Smooth muscle cell (in vitro differentiated cells): ENCODE data around the gene NLRP9. TPM values are rescaled to one million over a fixed set of nuclear protein-coding genes. Genes with fewer than 3 reads are reported as not detected.
"Not testable (repeated sequence)": the region's sequence is repeated elsewhere in the genome, so short reads cannot be mapped to it uniquely, and the experiment has no call there.

ENCODE experiments used
- DNase-seq: peaks from one replicate; lab custom pipeline; 2025; ENCODE audit not compliant: unreplicated experiment; lab: John Stamatoyannopoulos, UW
- H2AFZ ChIP-seq: fragments of 200-600 bp; sonication (generic); 2 replicates; pipeline ENCODE4 v1.6.0; 2016; ENCODE audit warnings: antibody characterized with exemption, low read depth, mild to moderate bottlenecking
- H3F3A ChIP-seq: fragments of 200-600 bp; sonication (generic); 2 replicates; pipeline ENCODE4 v1.6.0; 2017; ENCODE audit warnings: antibody characterized with exemption, low read depth
- H3K27ac ChIP-seq: fragments of 200-600 bp; sonication (generic); 2 replicates; pipeline ENCODE4 v1.5.1; 2016; ENCODE audit warnings: low read depth, mild to moderate bottlenecking
- H3K27me3 ChIP-seq: fragments of 200-600 bp; sonication (generic); 2 replicates; pipeline ENCODE4 v1.6.1; 2016; ENCODE audit warnings: low read depth, mild to moderate bottlenecking
- H3K36me3 ChIP-seq: fragments of 200-600 bp; sonication (generic); 2 replicates; pipeline ENCODE4 v1.5.1; 2016; ENCODE audit warnings: low read depth
- H3K4me1 ChIP-seq: fragments of 200-600 bp; sonication (generic); 2 replicates; pipeline ENCODE4 v1.5.1; 2016; ENCODE audit warnings: low read depth
- H3K4me2 ChIP-seq: fragments of 200-600 bp; sonication (generic); 2 replicates; pipeline ENCODE4 v1.6.0; 2016; ENCODE audit warnings: mild to moderate bottlenecking
- H3K4me3 ChIP-seq: fragments of 200-600 bp; sonication (generic); 2 replicates; pipeline ENCODE4 v1.5.1; 2016; ENCODE audit warnings: mild to moderate bottlenecking
- H3K79me2 ChIP-seq: fragments of 200-600 bp; sonication (generic); 2 replicates; pipeline ENCODE4 v1.6.0; 2016; ENCODE audit warnings: low read depth, mild to moderate bottlenecking
- H3K9ac ChIP-seq: fragments of 200-600 bp; sonication (generic); 2 replicates; pipeline ENCODE4 v1.6.0; 2016; ENCODE audit warnings: low read depth
- H3K9me3 ChIP-seq: fragments of 200-600 bp; sonication (generic); replicated peaks from 2 replicates; pipeline ENCODE4 v1.5.1; 2016; ENCODE audit warnings: low read depth
- H4K20me1 ChIP-seq: fragments of 200-600 bp; sonication (generic); 2 replicates; pipeline ENCODE4 v1.6.0; 2016; ENCODE audit warnings: low read depth
- WGBS: methylation state at CpG from one replicate; pipeline ENCODE4 v1.1.7; 2016; ENCODE audit warnings: low lambda C conversion rate; 5-methylcytosine and 5-hydroxymethylcytosine counted together
- polyA plus RNA-seq: library from polyadenylated mRNA; unstranded; fragments of >200 nt; fragmentation: Nextera tagmentation; extraction: Ambion mirVana; gene quantifications from 2 replicates; pipeline ENCODE4 v1.2.1, GENCODE V29; 2016
- total RNA-seq: library from RNA; depleted of rRNA; stranded (reverse); fragments of >200 nt; gene quantifications from 2 replicates; pipeline ENCODE4 v1.2.3, GENCODE V29; 2014
- TF ChIP-seq, protein P1 (sequence below): fragments of 200-600 bp; sonication (generic); IDR thresholded peaks from 2 replicates; pipeline ENCODE4 v1.5.1; 2017; ENCODE audit warnings: borderline replicate concordance, mild to moderate bottlenecking, antibody characterized with exemption; ENCODE audit not compliant: insufficient read depth, poor library complexity, severe bottlenecking

The NLRP9 gene
- total and polyA plus RNA-seq, 2 experiments from 2014 or later, result 0.07 TPM; not detected in 1

DNA sequence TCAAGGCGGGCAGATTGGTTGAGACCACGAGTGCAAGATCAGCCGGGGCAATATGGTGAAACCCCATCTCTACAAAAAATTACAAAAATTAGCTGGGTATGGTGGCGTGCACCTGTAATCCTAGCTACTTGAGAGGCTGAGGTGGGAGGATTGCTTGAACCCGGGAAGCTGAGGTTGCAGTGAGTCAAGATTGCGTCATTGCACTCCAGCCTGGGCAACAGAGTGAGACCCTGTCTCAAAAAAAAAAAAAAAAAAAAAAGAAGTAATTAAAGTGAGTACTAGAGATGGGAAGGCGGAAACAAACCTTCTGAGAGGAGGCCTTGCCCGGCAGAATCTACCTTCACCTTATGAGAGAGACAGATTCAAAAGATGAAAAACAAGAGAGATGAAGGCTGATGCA, 14.7 kb downstream of the NLRP9 start:
- Histone ChIP-seq H3K27ac (no peak overlapping the region), H4K20me1 (no peaks in the 10 kb centered on the region), H3K9me3 (peaks cover 9% of the 10 kb centered on the region), H3K27me3 (no peaks in the 10 kb centered on the region), H3K4me2 (no peak overlapping the region), H3K36me3 (no peaks in the 10 kb centered on the region), H3F3A (no peaks in the 10 kb centered on the region), H2AFZ (no peak overlapping the region), H3K4me3 (no peak overlapping the region), H3K9ac (no peak overlapping the region), H3K4me1 (no peaks in the 10 kb centered on the region), H3K79me2 (no peaks in the 10 kb centered on the region)
- DNase-seq, result no peak
- TF ChIP-seq, protein P1, sequence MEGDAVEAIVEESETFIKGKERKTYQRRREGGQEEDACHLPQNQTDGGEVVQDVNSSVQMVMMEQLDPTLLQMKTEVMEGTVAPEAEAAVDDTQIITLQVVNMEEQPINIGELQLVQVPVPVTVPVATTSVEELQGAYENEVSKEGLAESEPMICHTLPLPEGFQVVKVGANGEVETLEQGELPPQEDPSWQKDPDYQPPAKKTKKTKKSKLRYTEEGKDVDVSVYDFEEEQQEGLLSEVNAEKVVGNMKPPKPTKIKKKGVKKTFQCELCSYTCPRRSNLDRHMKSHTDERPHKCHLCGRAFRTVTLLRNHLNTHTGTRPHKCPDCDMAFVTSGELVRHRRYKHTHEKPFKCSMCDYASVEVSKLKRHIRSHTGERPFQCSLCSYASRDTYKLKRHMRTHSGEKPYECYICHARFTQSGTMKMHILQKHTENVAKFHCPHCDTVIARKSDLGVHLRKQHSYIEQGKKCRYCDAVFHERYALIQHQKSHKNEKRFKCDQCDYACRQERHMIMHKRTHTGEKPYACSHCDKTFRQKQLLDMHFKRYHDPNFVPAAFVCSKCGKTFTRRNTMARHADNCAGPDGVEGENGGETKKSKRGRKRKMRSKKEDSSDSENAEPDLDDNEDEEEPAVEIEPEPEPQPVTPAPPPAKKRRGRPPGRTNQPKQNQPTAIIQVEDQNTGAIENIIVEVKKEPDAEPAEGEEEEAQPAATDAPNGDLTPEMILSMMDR, result no peak
- 75% methylated on average over 8 of the region's 8 CpGs for WGBS

DNA sequence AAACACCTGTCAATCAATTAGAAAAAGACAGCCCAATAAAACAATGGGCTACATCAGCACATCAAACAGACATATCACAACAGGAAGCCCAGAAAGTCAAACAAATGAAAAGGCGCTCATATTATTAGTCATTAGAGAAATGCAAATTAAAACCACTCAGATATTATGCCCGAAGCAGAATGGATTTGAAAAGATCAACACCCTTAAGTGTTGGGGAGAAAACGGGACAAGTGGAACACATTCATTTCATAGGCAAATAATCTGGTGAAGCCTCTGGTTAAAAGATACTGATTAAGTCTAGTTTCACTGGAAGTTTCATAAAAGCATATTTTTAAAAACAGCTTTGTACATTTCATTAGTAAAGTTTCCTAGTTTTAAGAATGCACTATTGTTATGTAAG, 17.4 kb downstream of the NLRP9 start:
- Histone ChIP-seq H4K20me1 (no peaks in the 10 kb centered on the region), H3F3A (no peaks in the 10 kb centered on the region), H3K79me2 (no peaks in the 10 kb centered on the region), H3K27me3 (no peaks in the 10 kb centered on the region), H3K36me3 (no peaks in the 10 kb centered on the region), H3K4me2 (no peak overlapping the region), H3K9ac (no peak overlapping the region), H2AFZ (no peak overlapping the region), H3K9me3 (peaks cover 9% of the 10 kb centered on the region), H3K27ac (no peak overlapping the region), H3K4me3 (no peak overlapping the region), H3K4me1 (no peaks in the 10 kb centered on the region)
- WGBS, result 66% methylated on average over 3 of the region's 3 CpGs
- TF ChIP-seq, protein P1, result no peak
- DNase-seq, result no peak

DNA sequence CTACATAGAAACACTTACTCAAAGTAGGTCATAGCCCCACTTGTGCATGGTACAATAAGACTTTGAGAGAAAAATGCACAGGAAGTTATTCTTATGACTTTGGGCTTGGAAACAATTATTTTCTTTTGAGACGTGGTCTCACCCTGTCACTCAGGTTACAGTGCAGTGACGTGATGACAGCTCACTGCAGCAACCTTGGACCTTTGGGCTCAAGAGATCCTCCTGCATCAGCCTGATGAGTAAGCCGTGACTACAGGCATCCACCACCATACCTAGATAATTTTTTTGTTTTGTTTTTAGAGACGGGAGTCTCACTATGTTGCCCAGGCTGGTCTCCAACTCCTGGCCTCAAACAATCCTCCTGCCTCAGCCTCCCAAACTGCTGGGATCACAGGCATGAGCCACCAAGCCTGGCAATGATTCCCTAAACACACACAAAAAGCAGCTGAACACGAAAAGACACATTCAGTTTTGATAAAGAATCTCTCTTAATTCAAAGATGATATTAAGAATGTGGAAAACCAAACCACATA, 17.9 kb downstream of the NLRP9 start:
- WGBS, result 54% methylated on average over 5 of the region's 5 CpGs
- Histone ChIP-seq H4K20me1 (no peaks in the 10 kb centered on the region), H3K4me3 (no peak overlapping the region), H3K9ac (no peak overlapping the region), H3K36me3 (no peaks in the 10 kb centered on the region), H3K79me2 (no peaks in the 10 kb centered on the region), H2AFZ (no peak overlapping the region), H3K27me3 (no peaks in the 10 kb centered on the region), H3K9me3 (peaks cover 9% of the 10 kb centered on the region), H3K27ac (no peak overlapping the region), H3F3A (no peaks in the 10 kb centered on the region), H3K4me2 (no peak overlapping the region), H3K4me1 (no peaks in the 10 kb centered on the region)
- no peak for DNase-seq
- TF ChIP-seq, protein P1, result no peak

DNA sequence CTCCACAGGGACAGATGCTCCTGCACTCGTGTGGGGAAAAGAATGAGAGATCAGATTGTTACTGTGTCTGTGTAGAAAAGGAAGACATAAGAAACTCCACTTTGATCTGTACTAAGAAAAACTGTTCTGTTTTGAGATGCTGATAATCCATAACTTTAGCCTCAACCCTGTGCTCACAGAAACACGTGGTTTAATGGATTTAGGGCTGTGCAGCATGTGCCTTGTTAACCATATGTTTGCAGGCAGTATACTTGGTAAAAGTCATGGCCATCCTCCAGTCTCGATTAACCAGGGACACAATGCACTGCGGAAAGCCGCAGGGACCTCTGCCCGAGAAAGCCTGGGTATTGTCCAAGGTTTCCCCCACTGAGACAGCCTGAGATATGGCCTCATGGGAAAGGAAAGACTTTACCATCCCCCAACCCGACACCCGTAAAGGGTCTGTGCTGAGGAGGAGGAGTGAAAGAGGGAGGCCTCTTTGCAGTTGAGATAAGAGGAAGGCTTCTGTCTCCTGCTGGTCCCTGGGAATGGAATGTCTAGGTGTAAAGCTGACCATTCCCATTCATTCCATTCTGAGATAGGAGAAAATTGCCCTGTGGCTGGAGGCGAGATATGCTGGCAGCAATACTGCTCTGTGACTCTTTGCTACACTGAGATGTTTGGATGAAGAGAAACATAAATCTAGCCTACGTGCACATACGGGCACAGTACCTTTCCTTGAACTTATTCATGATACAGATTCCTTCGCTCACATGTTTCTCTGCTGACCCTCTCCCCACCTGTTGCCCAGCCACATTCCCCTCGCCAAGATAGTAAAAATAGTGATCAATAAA, 20.1 kb downstream of the NLRP9 start:
- H3K9me3 ChIP-seq, H2AFZ ChIP-seq, H3K4me3 ChIP-seq, H3K9ac ChIP-seq, DNase-seq, H3F3A ChIP-seq, H3K79me2 ChIP-seq, H3K4me1 ChIP-seq, H3K27ac ChIP-seq, H3K36me3 ChIP-seq, H4K20me1 ChIP-seq, H3K27me3 ChIP-seq, H3K4me2 ChIP-seq: not testable (repeated sequence)
- 72% methylated on average over 13 of the region's 13 CpGs for WGBS
